Left kidney (tissue), 2 donors: ENCODE data around the gene ZNF692. TPM values are rescaled to one million over a fixed set of nuclear protein-coding genes. Genes with fewer than 3 reads are reported as not detected.
"Not testable (repeated sequence)": the region's sequence is repeated elsewhere in the genome, so short reads cannot be mapped to it uniquely, and the experiment has no call there.

Experiments used
- DNase-seq: peaks from one replicate; pipeline ENCODE4 v3.0.0-alpha.2; 2013
- polyA plus RNA-seq: library from polyadenylated mRNA; unstranded; fragments of 120-200 nt; gene quantifications from one replicate; pipeline ENCODE4 v1.2.1, GENCODE V29; 2013; ENCODE audit not compliant: insufficient read length

The ZNF692 gene
- polyA plus RNA-seq, 1 donor = 49.7 TPM

GRCh38 chr1:248810000-248810726 lies 48.7 kb downstream of the ZNF692 start:
- no peak for DNase-seq

DNA sequence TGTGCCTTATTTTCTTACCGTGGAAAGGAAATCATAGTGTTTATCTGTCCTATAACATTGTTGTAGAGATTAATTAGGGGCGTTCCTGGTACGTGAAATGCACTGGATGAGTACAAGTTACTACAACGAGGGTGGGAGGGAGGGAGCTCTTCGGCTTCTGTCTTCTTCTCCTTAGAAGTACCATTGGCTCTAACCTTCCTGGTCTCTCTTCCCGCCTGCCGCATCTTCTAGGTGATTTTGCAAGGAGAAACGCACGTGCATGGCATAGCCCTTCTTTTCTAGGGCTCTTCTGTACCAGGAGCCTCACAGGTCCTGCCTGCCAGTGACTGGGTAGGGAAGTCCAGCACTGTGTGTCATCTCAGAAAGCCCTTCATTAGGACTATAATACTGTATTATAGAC lies 50.0 kb downstream of the ZNF692 start:
- no peak for DNase-seq

- DNase-seq = peak; percentile 30
Observed at GRCh38 chr1:248807067-248807737, 51.7 kb downstream of the ZNF692 start.

DNA sequence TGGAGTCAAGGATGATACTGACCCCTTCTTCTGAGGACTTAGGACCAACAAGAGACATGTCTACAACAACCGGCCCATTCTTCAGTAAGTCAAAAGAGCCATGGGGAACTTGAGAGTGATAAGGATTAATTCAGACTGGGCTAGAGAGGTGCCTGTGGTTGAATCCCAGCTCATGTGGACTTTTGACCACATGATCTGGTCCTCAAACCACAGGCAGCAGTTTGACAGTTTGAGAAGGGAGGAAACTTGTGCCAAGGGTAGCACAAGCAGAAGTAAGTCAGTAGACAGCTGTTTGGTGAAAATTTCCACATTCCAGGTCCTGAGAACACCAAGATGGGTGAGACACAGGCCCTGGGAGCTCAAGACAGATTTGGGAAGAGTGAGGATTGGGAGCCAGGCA lies 53.0 kb downstream of the ZNF692 start:
- no peak for DNase-seq

GRCh38 chr1:248804771-248805681 lies 53.9 kb downstream of the ZNF692 start:
- DNase-seq = no peak

GRCh38 chr1:248803501-248803900 lies 55.4 kb downstream of the ZNF692 start:
- not testable (repeated sequence) for DNase-seq

- DNase-seq = no peak
Observed at GRCh38 chr1:248802454-248802853, 56.4 kb downstream of the ZNF692 start.

DNA sequence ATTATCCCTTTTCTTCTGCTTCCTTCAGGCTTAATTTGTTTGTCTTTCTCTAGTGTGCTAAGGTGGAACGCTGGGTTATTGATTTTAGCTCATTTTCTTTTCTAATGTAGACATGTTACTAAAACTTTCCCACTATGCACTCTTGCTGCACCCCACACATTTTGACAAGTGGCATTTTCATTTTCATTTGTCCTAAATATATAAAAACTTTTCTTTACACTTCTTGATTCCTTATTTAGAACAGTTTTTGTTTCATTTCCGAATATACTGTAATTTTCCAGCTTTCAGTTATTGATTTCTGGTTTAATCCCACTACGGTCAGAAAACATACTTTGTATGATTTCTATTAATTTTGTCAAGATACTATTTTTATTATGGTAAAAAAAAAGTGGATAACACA lies 58.4 kb downstream of the ZNF692 start:
- DNase-seq = no peak

Other genes with a start within 250 kb of the ZNF692 start
- not detected for gene OR2T11, start 224.0 kb downstream of the ZNF692 start, polyA plus RNA-seq
- not detected for gene OR2T35, start 213.8 kb downstream of the ZNF692 start, polyA plus RNA-seq
- not detected for gene OR2T27, start 203.6 kb downstream of the ZNF692 start, polyA plus RNA-seq
- gene OR14I1, start 156.3 kb downstream of the ZNF692 start, polyA plus RNA-seq = not detected
- not detected for gene LYPD8, start 103.3 kb downstream of the ZNF692 start, polyA plus RNA-seq
- 25.0 TPM for gene SH3BP5L, start 33.2 kb downstream of the ZNF692 start, polyA plus RNA-seq
- 20.2 TPM for gene ZNF672, start 20.9 kb downstream of the ZNF692 start, polyA plus RNA-seq
- 14.2 TPM for gene PGBD2, start 47.1 kb upstream of the ZNF692 start, polyA plus RNA-seq